Measurements from ENCODE around the gene FTH1. TPM values are rescaled to one million over a fixed set of nuclear protein-coding genes. Genes with fewer than 3 reads are reported as not detected.
"Not testable (repeated sequence)": the region's sequence is repeated elsewhere in the genome, so short reads cannot be mapped to it uniquely, and the experiment has no call there.

FTH1 gene
- total RNA-seq, 2 donors from 2014 or later, result 5,286 to 5,395 TPM

GRCh38 chr11:61967924-61968757 lies 707 bp upstream of the FTH1 start:
- no peaks in the 10 kb centered on the region for H3K27me3 ChIP-seq
- DNase-seq, result peak; percentile 66
- H3K9me3 ChIP-seq, result no peaks in the 10 kb centered on the region
- intact Hi-C loops (cut with DNase I), result no loop called here
- peak overlapping the region; percentile 94 for H3K4me3 ChIP-seq
- H3K36me3 ChIP-seq, result peaks cover 8% of the 10 kb centered on the region
- H3K27ac ChIP-seq, result peak overlapping the region; percentile 98
- no peak for TF ChIP-seq CTCF (IDR thresholded peaks at IDR 0.05)
- peak overlapping the region; percentile 92 to 94 for H3K9ac ChIP-seq (ENCODE audit: low read depth in 2 of 2, low read length in 2 of 2)
- H3K4me1 ChIP-seq, result peaks cover 22% of the 10 kb centered on the region

- peaks cover 11% of the 10 kb centered on the region for H3K4me1 ChIP-seq
- no peaks in the 10 kb centered on the region for H3K27me3 ChIP-seq
- H3K9ac ChIP-seq (ENCODE audit: low read depth in 2 of 2, low read length in 2 of 2), result peak overlapping the region; percentile 92 to 93
- peaks cover 8% of the 10 kb centered on the region for H3K36me3 ChIP-seq
- H3K4me3 ChIP-seq, result peak overlapping the region; percentile 94
- intact Hi-C loops (cut with DNase I), result no loop called here
- H3K9me3 ChIP-seq, result no peaks in the 10 kb centered on the region
- TF ChIP-seq CTCF (IDR thresholded peaks at IDR 0.05), result no peak
- H3K27ac ChIP-seq, result peak overlapping the region; percentile 98
- DNase-seq, result peak; percentile 47
Observed at GRCh38 chr11:61966734-61967115, 709 bp downstream of the FTH1 start.

GRCh38 chr11:61964666-61965271 lies 2.7 kb downstream of the FTH1 start:
- H3K36me3 ChIP-seq, H3K9me3 ChIP-seq, H3K4me1 ChIP-seq, H3K27me3 ChIP-seq: not testable (repeated sequence)
- intact Hi-C loops (cut with DNase I), result loop anchor here (5.0 kb wide), 1 partner anchor 88 kb away; no protein-coding TSS in a partner anchor
- DNase-seq, result peak; percentile 83
- Histone ChIP-seq H3K27ac (peak overlapping the region; percentile 98), H3K9ac (ENCODE audit: low read depth in 2 of 2, low read length in 2 of 2) (peak overlapping the region; percentile 26 to 92), H3K4me3 (peak overlapping the region; percentile 94)

GRCh38 chr11:61964058-61964665 lies 3.3 kb downstream of the FTH1 start:
- DNase-seq, result no peak
- H3K9ac ChIP-seq (ENCODE audit: low read depth in 2 of 2, low read length in 2 of 2), result peak overlapping the region in 1 of 2 donors; percentile 92
- H3K27ac ChIP-seq, result peak overlapping the region; percentile 98
- H3K4me3 ChIP-seq, result no peak overlapping the region
- peaks cover 8% of the 10 kb centered on the region for H3K36me3 ChIP-seq
- no peaks in the 10 kb centered on the region for H3K27me3 ChIP-seq
- no peaks in the 10 kb centered on the region for H3K9me3 ChIP-seq
- intact Hi-C loops (cut with DNase I), result loop anchor here (5.0 kb wide), 1 partner anchor 88 kb away; no protein-coding TSS in a partner anchor
- no peak for TF ChIP-seq CTCF (IDR thresholded peaks at IDR 0.05)
- H3K4me1 ChIP-seq, result peaks cover 5% of the 10 kb centered on the region

GRCh38 chr11:61963282-61964057 lies 4.0 kb downstream of the FTH1 start:
- TF ChIP-seq CTCF (IDR thresholded peaks at IDR 0.05), result no peak
- no peaks in the 10 kb centered on the region for H3K27me3 ChIP-seq
- H3K27ac ChIP-seq, result peak overlapping the region; percentile 98
- DNase-seq, result no peak
- intact Hi-C loops (cut with DNase I), result loop anchor here (5.0 kb wide), 1 partner anchor 89 kb away; no protein-coding TSS in a partner anchor
- peak overlapping the region in 1 of 2 donors; percentile 92 for H3K9ac ChIP-seq (ENCODE audit: low read depth in 2 of 2, low read length in 2 of 2)
- H3K4me1 ChIP-seq, result no peaks in the 10 kb centered on the region
- no peaks in the 10 kb centered on the region for H3K9me3 ChIP-seq
- H3K36me3 ChIP-seq, result peaks cover 8% of the 10 kb centered on the region
- H3K4me3 ChIP-seq, result no peak overlapping the region

All from colonic mucosa (tissue), 4 donors.